Measurements from ENCODE around the gene DOCK8.

- TF ChIP-seq POLR2A (IDR thresholded peaks at IDR 0.05; ENCODE audit: borderline replicate concordance, extremely low read depth, insufficient read depth, insufficient read length) (no peak), CTCF (IDR thresholded peaks at IDR 0.05 in 2 of 3, conservative IDR thresholded peaks at IDR 0.05 in 1 of 3; ENCODE audit: borderline replicate concordance in 1 of 3, insufficient read depth in 1 of 3, low read depth in 2 of 3, low read length in 2 of 3) (no peak)
These were observed 241.7 kb downstream of the DOCK8 start for GRCh38 chr9:456365-456764.

All from HCT116 (cell line).